Immature natural killer cell (primary cell): ENCODE results near the gene GLI1. TPM values are rescaled to one million over a fixed set of nuclear protein-coding genes. Genes with fewer than 3 reads are reported as not detected.

Source experiments
- DNase-seq, 3 donors: peaks; one replicate each; pipeline ENCODE4 v3.0.0; 2022; ENCODE audit warnings: mixed read lengths in 1 of 3
- H3K27ac Mint-ChIP-seq, 6 donors: one replicate each; pipeline ENCODE4 v1.8.0; 2020; ENCODE audit warnings: mixed read lengths in 6 of 6, mild to moderate bottlenecking in 5 of 6, inconsistent platforms in 4 of 6, moderate library complexity in 3 of 6
- H3K27me3 Mint-ChIP-seq, 3 donors: one replicate each; pipeline ENCODE4 v1.8.0; 2020 to 2021; ENCODE audit warnings: low read depth in 3 of 3, mild to moderate bottlenecking in 3 of 3, mixed read lengths in 3 of 3, moderate library complexity in 3 of 3, inconsistent platforms in 1 of 3
- H3K36me3 Mint-ChIP-seq, 3 donors: one replicate each; pipeline ENCODE4 v1.8.0; 2020; ENCODE audit warnings: mixed read lengths in 3 of 3, inconsistent platforms in 2 of 3, mild to moderate bottlenecking in 2 of 3
- H3K4me1 Mint-ChIP-seq, 2 donors: one replicate each; pipeline ENCODE4 v1.8.0; 2020; ENCODE audit warnings: inconsistent platforms in 2 of 2, mild to moderate bottlenecking in 2 of 2, mixed read lengths in 2 of 2, moderate library complexity in 1 of 2
- H3K4me3 Mint-ChIP-seq, 5 donors: one replicate each; pipeline ENCODE4 v1.8.0; 2020; ENCODE audit warnings: mild to moderate bottlenecking in 5 of 5, mixed read lengths in 5 of 5, inconsistent platforms in 3 of 5, moderate library complexity in 3 of 5
- H3K9me3 Mint-ChIP-seq, 6 donors: one replicate each; pipeline ENCODE4 v1.8.0; 2020; ENCODE audit warnings: mild to moderate bottlenecking in 6 of 6, mixed read lengths in 6 of 6, inconsistent platforms in 4 of 6, moderate library complexity in 3 of 6
- polyA plus RNA-seq, 3 donors: library from polyadenylated mRNA; unstranded; fragments of 300-500 nt; fragmentation: Illumina TruSeq; gene quantifications; one replicate each; pipeline ENCODE4 v1.2.3, GENCODE V29; 2021

Gene GLI1
- polyA plus RNA-seq, 3 donors from 2014 or later, result 0.33 to 0.40 TPM; not detected in 1

DNA sequence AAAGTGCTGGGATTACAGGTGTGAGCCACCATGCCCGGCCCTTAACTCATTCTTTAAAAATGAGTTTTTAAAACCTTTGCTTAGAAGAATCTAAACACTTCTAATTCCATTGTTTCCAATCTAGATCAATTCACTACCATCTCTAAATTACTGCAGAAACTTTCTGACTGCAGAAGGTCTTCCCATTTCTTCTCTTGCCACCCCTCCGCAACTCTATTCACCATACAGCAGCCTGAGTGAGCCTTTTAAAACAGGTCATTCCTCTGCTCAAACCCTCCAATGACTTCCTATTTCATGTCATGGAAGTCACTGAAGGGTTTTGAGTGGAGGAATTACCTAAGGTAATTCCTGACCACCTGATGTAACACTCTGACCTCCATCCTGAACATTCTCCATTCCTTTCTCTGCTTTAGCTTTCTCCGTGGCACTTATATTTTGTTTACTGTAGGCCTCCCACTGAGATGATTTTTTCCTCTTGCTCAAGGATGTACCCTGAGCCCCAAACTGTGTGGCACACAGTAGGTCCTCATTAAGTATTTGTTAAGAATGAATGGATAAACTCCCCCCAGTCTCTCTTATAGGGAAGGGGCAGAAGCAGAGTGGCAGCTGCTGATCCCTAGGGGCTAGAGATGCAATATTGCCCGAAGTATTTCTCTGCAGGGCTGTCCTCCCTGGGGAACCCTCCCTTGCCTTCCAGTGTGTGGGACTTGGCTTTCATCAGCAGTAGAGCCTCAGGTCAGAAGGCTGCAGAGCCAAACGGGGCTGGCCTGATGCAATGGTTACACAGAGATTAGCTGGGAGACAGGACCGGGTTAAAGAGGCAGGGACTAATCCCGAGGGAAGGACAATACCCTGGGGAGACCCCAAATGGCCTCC lies 59.6 kb downstream of the GLI1 start:
- Mint-ChIP-seq H3K36me3 (peaks cover 8 to 41% (median 12%) of the 10 kb centered on the region in 3 donors), H3K27me3 (peaks cover 35 to 42% (median 42%) of the 10 kb centered on the region in 3 donors), H3K27ac (peak overlapping the region; percentile 99 to 100 (median 100)), H3K4me1 (peaks cover 53 to 54% of the 10 kb centered on the region in 2 donors), H3K4me3 (peak overlapping the region; percentile 97 to 99 (median 98)), H3K9me3 (no peaks in the 10 kb centered on the region)
- DNase-seq, result peak in 1 of 3 donors; percentile 15

DNA sequence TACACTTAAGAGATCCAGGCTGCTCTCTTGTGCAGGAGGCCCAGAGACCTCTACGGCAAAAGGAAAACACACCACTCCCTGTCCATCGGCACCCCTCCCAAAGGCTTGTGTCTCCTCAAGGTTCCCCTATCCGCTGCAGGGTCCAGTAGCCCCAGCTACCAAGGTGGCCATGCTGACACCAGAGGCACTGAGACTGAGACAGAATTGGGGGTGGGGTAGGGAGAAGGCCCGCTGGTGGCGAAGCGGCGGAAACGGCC lies 60.1 kb downstream of the GLI1 start:
- H3K36me3 Mint-ChIP-seq, result peaks cover 8 to 36% (median 16%) of the 10 kb centered on the region in 3 donors
- H3K4me3 Mint-ChIP-seq, result peak overlapping the region; percentile 97 to 99 (median 98)
- DNase-seq, result no peak
- peaks cover 58 to 59% of the 10 kb centered on the region in 2 donors for H3K4me1 Mint-ChIP-seq
- peak overlapping the region; percentile 99 to 100 (median 100) for H3K27ac Mint-ChIP-seq
- no peaks in the 10 kb centered on the region for H3K9me3 Mint-ChIP-seq
- H3K27me3 Mint-ChIP-seq, result peaks cover 36 to 42% (median 42%) of the 10 kb centered on the region in 3 donors

DNA sequence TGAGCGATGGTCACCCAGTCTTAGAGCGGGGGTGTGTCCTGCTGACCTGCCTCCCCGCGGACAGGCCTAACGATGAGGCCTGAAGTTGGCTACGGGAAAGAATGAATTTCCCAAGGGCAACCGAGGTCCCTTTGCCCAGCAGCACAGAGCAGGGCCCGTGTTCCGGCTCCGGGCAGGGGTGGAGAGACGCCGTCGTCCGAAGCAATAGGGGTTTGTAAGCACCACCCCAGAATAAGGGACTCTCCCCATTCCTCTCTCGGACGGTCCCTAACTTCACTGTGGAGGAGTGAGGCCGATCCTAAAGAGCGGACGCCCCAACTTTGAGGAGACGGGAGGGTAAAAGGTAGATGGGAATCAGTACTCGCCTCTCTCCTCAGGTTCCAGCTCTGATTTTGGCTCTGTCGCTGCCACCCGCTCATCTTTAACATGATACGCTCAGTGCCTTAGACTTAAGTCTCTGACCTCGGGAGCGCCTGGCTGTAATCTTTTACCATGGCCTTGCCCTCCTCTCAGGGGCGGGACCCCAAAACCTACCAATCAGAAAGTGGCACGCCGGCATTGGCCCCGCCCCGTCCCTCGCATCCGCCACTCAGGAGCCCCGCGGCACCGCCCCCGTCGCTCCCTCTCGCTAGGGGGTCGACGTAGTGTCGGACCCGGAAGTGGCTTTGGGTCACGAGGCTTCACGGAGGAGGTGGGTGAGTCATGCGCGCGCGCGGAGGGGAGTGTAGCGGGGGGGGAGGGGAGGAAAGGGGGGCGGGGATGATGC lies 60.7 kb downstream of the GLI1 start, which contains the start of gene DDIT3:
DDIT3 (minus strand) TSS at position 462 of the 766 bp plus-strand sequence. CDS start 3,108 bp downstream, outside the sequence.
- no peaks in the 10 kb centered on the region for H3K9me3 Mint-ChIP-seq
- H3K36me3 Mint-ChIP-seq, result peaks cover 8 to 31% (median 16%) of the 10 kb centered on the region in 3 donors
- peaks cover 36 to 42% (median 42%) of the 10 kb centered on the region in 3 donors for H3K27me3 Mint-ChIP-seq
- peak within 1 kb of the TSS; percentile 97 to 99 (median 98) for H3K4me3 Mint-ChIP-seq
- H3K4me1 Mint-ChIP-seq, result peaks cover 59% of the 10 kb centered on the region in 2 donors
- DNase-seq, result peak; percentile 100
- peak within 1 kb of the TSS; percentile 99 to 100 (median 100) for H3K27ac Mint-ChIP-seq

DNA sequence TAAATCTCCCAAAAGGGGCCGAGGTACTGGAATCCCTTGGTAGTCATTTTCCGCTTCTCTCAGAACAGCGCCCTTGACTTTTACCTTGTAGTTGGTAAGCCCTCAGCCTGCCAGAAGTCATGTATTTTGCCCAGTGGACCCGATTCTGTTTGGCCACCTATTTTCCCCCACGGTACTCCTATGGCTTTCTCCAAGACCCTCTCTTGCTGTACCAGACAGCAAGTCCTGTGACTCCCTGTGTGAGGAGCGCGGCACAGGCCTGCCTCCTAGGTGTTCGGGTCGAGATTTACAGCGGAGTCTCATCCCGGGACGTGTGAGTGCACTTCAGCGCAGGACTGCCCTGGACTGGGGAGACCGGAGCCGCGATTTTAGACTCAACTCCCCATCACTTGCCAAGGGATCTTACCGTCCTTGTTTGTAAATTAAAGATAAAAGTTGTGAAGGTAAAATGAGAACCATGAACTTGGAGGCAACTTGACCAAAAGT lies 62.0 kb downstream of the GLI1 start:
- peaks cover 36 to 42% (median 42%) of the 10 kb centered on the region in 3 donors for H3K27me3 Mint-ChIP-seq
- peaks cover under 1 to 19% (median 12%) of the 10 kb centered on the region in 3 donors for H3K36me3 Mint-ChIP-seq
- no peak for DNase-seq
- H3K4me1 Mint-ChIP-seq, result peaks cover 59% of the 10 kb centered on the region in 2 donors
- peak overlapping the region; percentile 99 to 100 (median 100) for H3K27ac Mint-ChIP-seq
- H3K4me3 Mint-ChIP-seq, result peak overlapping the region; percentile 97 to 99 (median 98)
- no peaks in the 10 kb centered on the region for H3K9me3 Mint-ChIP-seq

Other genes starting within 250 kb of the GLI1 start
- not detected for gene NXPH4, start 243.0 kb upstream of the GLI1 start, polyA plus RNA-seq
- 10 to 100 TPM; 43.1 to 50.8 (median 49.3) TPM for gene SHMT2, start 230.1 kb upstream of the GLI1 start, polyA plus RNA-seq
- not detected for gene STAC3, start 208.6 kb upstream of the GLI1 start, polyA plus RNA-seq
- 10 to 100 TPM in 1 of 3 donors, 1 to 10 TPM in 1, under 1 TPM in 1; 0.12 to 19.0 (median 3.3) TPM for gene R3HDM2, start 28.7 kb upstream of the GLI1 start, polyA plus RNA-seq
- gene INHBC, start 25.0 kb upstream of the GLI1 start, polyA plus RNA-seq, result under 1 TPM in 1 of 3 donors, not detected in 2; 0.15 TPM
- gene INHBE, start 4.5 kb upstream of the GLI1 start, polyA plus RNA-seq, result not detected
- gene ARHGAP9, start 20.1 kb downstream of the GLI1 start, polyA plus RNA-seq, result 100 to 1,000 TPM; 148 to 294 (median 163) TPM
- 100 to 1,000 TPM; 100 to 158 (median 114) TPM for gene MARS1, start 28.3 kb downstream of the GLI1 start, polyA plus RNA-seq
- 10 to 100 TPM; 22.8 to 38.8 (median 29.4) TPM for gene DDIT3, start 60.7 kb downstream of the GLI1 start, polyA plus RNA-seq
- gene MBD6, start 63.0 kb downstream of the GLI1 start, polyA plus RNA-seq, result 1 to 10 TPM; 1.8 to 5.5 (median 2.7) TPM
- 10 to 100 TPM; 90.2 to 99.0 (median 93.8) TPM for gene DCTN2, start 87.4 kb downstream of the GLI1 start, polyA plus RNA-seq
- not detected for gene KIF5A, start 90.3 kb downstream of the GLI1 start, polyA plus RNA-seq
- 10 to 100 TPM; 33.0 to 61.8 (median 54.1) TPM for gene PIP4K2C, start 131.4 kb downstream of the GLI1 start, polyA plus RNA-seq
- gene DTX3, start 145.0 kb downstream of the GLI1 start, polyA plus RNA-seq, result 10 to 100 TPM in 1 of 3 donors, 1 to 10 TPM in 2; 8.1 to 20.2 (median 9.5) TPM
- gene ARHGEF25, start 151.7 kb downstream of the GLI1 start, polyA plus RNA-seq, result under 1 TPM in 1 of 3 donors, not detected in 2; 0.27 TPM
- gene B4GALNT1, start 173.4 kb downstream of the GLI1 start, polyA plus RNA-seq, result not detected
- 100 to 1,000 TPM in 1 of 3 donors, 10 to 100 TPM in 2; 54.2 to 111 (median 59.5) TPM for gene OS9, start 234.3 kb downstream of the GLI1 start, polyA plus RNA-seq